Fibroblast of skin of back (primary cell): ENCODE results near the gene MINK1. TPM values are rescaled to one million over a fixed set of nuclear protein-coding genes. Genes with fewer than 3 reads are reported as not detected.

Experiments
- DNase-seq: peaks from one replicate; pipeline ENCODE4 v3.0.0-alpha.2; 2013
- polyA plus RNA-seq, 2 experiments: library from polyadenylated mRNA; unstranded; fragments of 120-200 nt; gene quantifications; one replicate each; pipeline ENCODE4 v1.2.1, GENCODE V29; 2013; ENCODE audit not compliant: insufficient read length in 2 of 2

The MINK1 gene
- polyA plus RNA-seq (2013, experiment 1 of 2; ENCODE audit: insufficient read length) = 49.4 TPM
- polyA plus RNA-seq (2013, experiment 2 of 2; ENCODE audit: insufficient read length) = 59.9 TPM

DNA sequence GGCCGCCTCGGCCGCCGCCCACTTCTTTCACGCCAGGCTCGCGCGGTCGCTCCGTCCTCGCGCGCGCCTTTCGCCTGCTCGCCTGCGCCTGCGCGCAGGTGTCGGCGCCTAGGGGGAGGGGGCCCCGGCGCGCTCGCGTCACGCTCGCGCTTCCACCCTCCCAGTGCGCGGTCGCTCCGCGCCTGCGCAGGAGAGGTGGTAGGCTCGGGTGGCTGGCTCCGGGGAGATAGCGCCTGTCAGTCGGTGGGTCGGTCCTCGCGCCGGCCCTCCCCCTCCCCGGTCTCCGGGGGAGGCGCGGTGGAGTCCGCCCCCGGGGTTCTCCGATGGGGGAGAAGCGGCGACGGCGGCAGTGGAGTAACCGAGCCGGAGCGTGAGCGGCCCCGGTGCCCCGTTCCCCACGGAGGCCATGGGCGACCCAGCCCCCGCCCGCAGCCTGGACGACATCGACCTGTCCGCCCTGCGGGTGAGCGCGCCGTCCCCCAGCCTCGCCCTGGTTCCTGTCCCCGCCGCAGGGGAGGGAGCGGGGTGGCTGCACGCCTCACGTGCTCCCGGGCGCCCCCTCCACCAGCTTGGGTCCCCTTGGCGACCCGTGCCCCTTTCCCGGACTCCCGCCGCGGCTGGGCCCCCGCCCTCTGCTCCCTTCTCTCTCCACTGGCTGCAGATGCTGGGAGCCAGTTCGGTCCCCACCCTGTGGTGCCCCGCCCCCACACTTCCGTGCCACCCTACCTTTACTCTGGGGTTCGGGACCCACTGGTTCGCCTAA lies at the start of gene MINK1:
Gene MINK1 (plus strand): TSS at position 163 of the 763 bp plus-strand sequence. CDS start 244 bp downstream, at position 407.
- peak; percentile 92 for DNase-seq

DNA sequence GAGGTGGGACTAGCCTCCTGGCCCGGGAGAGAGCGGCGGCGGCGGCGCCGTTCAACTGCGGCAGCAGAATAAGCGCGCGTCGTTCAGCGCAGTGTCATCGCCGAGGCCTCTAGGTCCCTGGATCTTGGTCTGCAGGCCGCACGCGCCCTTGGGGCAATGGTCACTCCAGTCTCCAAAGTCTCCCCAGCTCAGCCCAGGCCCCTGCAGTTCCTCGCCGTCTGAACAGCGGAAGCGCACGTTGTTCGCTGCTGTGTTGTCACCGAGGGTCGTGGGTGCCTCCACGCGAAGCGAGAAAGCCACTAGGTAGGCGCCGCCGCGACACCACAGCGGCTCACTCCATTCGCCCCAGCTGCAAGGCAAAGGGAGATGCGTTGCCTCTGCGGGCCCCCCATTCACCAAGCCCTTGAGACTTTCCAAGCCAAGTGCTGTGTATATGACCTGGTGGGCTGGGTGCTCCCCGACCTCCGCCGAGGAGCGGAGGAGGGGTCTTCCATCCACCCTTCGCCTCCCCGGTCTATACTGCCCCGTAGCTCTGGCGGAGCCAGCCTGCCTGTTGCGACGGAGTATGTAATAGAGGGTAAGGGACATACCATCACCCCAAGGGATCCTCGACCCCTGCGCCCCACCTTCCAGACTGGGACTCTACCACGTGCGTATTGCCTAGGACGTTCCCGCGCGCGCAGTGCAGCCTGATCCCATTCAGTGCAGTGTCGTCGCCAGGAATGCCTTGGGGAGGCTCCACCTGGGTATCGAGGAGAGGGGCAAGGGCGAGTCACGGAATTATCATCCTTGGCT lies 47.6 kb upstream of the MINK1 start:
- no peak for DNase-seq

DNA sequence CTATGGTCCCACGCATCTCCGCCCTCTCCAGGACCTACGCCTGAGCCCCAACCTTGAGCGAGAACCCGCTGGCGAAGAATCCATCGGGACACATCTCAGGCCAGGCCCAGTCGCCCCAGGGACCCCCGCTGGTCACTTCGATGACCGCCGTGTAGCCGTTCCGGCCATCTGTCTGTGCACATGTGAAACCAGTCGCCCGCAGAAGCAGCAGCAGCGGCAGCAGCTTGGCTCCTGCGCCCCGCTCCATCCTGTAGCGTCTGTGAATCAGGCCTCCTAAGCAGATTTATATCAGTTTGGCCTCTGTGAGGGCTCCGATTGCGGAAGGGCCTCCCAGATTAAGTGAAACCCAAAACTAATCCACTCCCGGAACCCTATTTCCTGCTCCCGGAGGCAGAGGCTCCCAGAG lies 47.0 kb upstream of the MINK1 start, which contains the start of gene VMO1:
Gene VMO1 (minus strand): TSS at position 259 of the 406 bp plus-strand sequence. CDS start 12 bp downstream, at position 247.
- no peak for DNase-seq

DNA sequence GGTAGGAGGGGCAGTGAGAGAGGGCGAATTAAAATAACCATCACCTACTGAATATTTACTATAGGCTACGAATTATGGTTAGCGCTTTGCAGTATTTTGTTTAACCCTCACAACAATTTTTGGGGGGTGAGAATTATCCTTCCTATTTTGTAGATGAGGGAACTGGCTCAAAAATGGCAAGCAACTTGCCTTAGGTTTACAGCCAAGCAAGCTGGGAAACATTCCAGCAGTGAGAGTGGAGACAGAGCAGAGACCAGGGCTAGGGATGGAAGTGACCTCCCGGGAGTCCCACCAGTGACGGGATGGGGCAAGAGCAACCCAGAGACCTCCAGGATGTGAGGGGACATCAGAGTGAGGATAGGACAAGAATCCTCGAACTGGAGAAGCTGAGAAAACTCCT lies 46.6 kb upstream of the MINK1 start:
- DNase-seq = no peak

DNA sequence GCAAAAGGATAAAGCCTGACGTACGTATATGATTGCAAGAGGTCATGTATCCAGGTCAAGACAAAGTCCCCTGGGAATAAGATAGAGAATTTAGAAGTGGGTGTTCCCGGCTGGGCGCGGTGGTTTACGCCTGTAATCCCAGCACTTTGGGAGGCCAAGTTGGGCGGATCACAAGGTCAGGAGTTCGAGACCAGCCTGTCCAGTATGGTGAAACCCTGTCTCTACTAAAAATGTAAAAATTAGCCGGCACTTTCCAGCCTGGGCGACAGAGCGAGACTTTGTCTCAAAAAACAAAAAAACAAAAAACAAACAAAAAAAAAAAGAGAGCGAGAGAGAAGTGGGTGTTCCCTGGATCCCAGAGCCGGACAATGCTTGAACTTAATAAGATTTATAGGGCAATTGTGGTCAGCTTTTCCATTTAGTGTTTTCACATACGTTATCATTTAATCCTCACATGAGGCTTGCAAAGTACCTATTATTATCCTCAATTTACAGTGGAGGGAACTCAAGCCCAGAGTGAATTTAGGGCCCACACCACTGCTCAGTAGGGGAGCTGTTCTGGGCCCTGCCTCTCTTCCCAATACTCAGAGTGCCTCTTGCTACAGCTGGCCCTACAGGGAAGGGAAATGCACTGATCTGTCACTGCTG lies 44.9 kb upstream of the MINK1 start:
- DNase-seq = no peak

DNA sequence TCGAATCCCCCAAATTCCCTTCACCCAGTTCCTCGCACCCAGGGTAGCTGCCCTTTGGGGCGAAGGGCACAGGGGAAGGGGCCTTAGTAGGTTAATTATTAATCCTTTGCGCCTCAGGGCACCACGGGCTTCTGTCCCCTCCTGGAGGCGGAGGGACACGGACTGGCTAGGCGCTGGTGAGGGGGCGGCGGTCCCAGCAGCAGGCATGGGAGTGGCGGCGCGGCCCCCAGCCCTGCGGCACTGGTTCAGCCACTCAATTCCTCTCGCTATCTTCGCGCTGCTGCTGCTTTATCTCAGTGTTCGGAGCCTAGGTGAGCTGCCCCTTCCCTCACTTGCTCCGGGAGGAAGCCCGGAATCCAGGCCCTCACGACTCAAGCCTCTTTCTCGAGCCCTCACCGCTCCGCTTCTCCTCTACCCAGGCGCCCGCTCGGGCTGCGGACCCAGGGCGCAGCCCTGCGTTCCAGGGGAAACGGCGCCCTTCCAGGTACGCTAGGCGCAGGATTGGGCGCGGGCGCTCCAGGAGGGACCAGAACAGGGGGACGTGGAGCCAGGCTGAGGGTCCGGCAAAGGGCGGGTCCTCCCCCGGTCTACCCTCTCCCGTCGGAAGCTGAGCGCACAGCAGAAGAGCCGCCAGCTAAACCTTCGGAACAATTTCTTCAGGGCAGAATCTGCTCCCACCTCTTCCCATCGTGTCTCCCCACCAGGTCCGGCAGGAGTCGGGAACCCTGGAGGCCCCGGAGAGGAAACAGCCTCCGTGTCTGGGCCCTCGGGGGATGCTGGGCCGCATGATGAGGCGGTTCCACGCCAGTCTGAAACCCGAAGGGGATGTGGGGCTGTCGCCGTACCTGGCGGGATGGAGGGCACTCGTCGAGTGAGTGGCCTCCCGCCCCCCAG lies 44.1 kb upstream of the MINK1 start, which contains the start of gene GLTPD2:
Gene GLTPD2 (plus strand): TSS at position 158 of the 894 bp plus-strand sequence. CDS start 48 bp downstream, at position 206.
- DNase-seq = no peak

DNA sequence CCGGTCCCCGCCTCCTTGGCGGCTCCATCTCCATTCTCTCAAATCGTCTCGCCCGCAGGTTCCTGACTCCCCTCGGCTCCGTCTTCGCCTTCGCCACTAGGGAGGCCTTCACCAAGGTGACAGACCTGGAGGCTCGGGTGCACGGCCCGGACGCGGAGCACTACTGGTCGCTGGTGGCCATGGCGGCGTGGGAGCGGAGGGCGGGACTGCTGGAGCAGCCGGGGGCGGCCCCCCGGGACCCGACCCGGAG lies 43.5 kb upstream of the MINK1 start:
- DNase-seq = no peak

DNA sequence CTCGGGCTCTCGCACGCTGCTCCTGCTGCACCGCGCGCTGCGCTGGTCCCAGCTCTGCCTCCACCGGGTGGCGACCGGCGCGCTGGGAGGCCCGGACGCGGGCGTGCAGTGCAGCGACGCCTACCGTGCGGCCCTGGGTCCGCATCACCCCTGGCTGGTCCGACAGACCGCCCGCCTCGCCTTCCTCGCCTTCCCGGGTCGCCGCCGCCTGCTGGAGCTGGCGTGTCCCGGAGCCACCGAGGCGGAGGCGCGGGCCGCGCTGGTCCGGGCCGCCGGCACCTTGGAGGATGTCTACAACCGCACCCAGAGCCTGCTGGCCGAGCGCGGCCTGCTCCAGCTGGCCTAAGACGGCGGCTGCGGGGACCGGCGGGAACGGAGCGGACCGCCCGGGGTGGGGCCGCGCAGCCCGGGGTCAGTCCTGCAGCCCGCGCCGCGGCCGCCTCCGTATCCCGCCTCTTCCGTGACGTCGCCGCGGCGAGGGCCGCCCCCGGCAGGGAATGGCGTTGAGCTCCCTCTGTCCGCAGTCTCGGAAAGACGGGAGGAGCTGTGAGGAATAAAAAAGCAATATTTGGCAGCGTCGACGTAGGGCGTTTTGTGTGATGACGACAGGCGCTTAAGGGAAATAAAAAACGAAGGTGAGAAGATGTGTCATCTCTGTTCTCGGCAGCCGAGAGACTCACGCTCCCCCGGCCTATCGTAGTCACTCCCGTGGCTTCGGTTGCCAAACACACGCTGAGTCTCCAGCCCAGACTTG lies 43.0 kb upstream of the MINK1 start:
- peak; percentile 88 for DNase-seq

DNA sequence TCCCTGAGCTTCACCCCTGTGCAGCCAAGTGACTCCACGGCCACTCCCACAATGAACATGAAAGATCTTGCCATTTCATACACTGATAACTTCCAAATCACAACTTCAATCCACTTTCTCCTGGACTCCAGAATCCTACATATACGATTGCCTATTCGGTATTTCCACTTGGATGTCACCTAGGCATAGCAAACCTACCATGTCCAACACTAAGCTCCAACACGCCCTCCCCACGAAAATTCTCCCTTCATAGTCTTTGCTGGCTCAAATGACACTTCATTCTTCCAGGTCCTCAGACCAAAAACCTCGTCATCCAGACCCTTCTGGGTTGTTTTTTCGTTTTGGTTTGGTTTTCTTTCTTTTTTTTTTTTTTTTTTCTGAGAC lies 42.4 kb upstream of the MINK1 start:
- DNase-seq = no peak

DNA sequence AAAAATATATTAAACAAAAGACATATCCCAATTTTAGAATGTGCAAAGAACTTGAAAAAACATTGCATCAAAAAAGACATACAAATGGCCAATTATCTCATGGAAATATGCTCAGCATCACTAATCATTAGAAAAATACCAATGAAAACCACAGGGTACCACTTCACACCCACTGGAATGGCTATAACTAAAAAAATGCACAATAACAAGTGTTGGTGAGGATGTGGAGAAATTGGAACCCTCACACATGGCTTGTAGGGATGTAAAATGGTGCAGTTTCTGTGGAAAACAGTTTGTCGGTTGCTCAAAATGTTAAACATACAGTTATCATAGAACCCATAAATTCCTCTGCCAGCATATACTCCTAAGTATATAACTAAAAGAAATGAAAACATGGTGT lies 38.0 kb upstream of the MINK1 start:
- no peak for DNase-seq

DNA sequence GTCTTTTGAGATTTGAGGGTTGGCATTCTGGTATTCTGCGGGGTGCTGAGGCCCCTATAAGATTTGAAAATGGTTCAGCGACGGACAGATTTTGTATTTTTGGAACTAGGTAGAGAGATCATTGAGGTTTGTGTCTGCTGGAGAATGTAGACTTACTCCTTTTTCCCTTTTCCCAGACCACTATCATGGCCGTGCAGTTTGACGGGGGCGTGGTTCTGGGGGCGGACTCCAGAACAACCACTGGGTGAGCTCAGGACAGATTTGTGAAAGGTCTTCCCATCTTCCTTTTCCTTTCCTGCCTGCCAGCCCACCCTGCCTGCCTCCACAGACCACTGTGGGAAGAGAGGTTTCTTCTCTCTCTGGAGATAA lies 36.6 kb upstream of the MINK1 start:
- DNase-seq = peak; percentile 51

DNA sequence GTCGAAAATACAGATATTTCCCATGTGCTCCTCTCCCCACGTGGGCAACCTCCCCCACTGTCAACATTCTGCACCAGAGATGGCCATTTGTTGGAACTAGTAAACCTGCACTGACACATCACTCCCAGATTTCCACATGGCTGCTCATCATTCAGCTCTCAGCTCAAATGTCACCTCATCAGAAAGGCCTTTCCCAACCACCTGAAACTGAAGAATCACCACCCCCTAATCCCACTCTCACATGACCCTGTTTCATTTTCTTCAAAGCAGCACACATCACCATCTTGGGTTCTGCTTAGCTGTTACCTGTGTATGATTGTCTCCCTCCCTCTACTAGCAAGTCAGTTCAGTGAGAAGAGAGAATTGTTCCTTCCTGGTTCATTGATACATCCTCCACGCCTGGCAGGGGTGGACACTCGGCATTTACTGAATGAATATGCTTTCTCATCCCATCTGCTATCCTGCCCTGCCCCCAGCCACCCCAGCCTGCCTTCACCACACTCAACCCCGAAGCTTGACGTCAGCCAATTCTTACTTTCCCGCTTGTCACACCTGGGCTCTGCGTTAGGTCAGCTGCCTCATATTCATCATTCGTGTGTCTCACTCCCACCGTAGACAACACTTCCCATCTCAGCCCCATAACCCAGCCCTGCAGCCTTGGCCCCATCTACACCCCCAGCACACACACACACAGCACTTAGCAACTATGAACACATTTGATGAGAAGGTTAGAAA lies 32.5 kb upstream of the MINK1 start:
- no peak for DNase-seq

DNA sequence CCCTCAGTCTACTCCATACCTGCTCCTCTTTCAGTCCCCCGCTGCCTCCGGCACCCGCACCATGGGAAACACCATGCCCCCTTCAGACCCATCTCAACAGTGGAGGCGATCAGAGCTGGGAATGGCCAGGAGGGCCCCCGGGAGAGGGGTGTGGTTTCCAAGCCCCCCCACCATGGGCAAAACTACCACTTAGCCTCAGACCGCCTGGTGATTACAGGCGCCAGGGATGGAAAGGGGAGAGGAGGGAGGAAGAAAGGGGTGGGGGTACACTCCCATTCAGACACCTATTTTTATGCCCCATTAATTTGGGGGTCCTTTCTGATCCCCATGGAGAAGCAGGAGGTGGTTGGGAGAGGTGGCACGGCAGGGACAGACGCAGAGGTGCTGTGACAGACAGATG lies 30.9 kb upstream of the MINK1 start, which contains the start of gene C17orf114:
Gene C17orf114 (minus strand): TSS at position 101 of the 400 bp plus-strand sequence.
- DNase-seq = no peak

DNA sequence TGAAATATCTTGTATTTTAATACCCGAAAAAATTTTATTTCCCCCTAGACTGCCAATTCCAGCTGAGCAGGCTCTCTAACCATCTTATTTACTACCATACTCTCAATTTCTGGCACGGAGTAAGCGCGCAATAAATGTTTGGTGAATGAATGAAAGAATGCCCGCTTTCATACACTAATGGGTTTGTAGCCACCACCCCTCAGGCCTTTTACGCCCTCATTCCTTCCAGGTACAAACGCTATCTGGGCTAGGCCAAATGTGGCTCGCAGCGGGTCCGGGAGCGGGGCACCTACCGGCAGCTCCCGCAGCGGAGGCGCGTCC lies 26.7 kb upstream of the MINK1 start:
- DNase-seq = no peak

DNA sequence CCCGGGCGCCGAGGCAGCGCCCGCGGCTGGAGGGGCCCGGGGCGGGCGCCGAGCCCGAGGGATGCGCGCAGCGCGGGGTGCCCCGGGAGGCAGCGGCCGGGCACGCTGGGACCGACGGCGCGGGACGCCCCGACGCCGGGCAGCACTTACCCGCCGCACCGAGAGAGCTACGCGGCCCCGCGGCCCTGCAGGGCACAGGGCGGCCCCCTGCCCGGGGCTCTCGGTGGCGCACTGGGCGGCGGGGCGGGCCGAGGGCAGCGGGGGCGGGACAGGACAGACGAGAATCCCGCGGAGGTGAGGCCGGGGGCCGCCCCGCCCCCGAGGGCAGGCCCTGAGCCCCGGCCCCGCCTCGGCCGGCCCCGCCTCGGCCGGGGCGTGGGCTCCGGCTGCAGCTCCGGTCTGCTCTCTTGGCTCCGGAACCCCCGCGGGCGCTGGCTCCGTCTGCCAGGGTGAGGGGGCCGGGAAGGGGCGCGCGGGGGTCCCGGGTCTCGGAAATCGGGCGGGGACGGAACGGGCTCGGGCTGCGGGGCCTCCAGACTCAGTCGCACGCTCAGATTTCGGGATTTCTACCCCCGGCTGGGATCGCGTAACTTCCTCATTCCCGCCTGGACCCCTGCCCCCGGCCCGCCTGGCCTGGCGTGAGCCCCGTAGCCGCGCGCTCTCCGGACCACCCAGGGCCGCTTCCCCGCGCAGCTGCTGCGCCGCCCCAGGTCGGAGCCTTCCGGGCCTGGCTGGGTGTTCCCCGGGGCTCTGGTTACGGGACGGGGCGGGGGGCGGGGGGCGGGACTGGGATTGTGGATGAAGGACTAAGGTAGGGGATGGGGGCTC lies 26.1 kb upstream of the MINK1 start, which contains the start of gene PLD2:
Gene PLD2 (plus strand): TSS at position 376 of the 828 bp plus-strand sequence. CDS start 621 bp downstream, outside the sequence.
- DNase-seq = peak; percentile 86

DNA sequence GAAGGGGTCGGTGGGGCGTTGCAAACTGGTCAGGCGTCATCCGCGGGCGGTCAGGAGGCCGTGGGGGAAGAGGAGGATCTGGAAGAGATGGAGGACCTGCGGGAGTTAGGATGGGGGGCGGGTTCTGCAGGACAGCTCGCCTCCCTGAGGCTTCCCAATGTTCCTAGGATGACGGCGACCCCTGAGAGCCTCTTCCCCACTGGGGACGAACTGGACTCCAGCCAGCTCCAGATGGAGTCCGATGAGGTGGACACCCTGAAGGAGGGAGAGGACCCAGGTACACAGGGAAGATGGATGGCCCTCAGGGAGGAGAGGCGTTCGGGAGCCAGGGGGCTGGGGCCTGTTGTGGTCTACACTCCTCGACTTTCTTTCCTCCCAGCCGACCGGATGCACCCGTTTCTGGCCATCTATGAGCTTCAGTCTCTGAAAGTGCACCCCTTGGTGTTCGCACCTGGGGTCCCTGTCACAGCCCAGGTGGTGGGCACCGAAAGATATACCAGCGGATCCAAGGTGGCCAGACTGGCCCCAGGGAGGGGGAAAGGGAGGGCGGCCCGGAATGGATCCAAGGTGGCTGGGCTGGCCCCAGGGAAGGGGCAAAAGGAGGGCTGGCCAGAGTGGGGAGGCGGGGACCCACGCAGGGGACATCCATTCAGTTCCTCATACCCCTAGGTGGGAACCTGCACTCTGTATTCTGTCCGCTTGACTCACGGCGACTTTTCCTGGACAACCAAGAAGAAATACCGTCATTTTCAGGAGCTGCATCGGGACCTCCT lies 25.3 kb upstream of the MINK1 start:
- DNase-seq = no peak

DNA sequence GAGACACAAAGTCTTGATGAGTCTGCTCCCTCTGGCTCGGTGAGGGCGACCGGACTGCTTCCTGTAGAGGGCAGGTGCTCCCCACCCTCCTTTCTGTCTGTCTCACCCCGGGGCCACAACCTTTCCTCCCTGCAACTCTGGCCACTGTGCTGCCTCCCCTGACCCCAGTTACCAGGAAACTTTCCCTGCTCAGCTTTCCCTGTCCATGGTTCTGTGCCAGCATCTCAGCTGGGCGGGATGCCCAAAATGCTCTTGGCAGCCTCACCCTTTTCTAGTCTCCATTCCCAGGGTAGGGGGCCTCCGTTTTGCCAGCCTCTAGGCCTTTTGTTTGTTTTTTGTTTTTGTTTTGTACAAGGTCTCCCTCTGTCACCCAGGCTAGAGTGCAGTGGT lies 24.8 kb upstream of the MINK1 start:
- no peak for DNase-seq

DNA sequence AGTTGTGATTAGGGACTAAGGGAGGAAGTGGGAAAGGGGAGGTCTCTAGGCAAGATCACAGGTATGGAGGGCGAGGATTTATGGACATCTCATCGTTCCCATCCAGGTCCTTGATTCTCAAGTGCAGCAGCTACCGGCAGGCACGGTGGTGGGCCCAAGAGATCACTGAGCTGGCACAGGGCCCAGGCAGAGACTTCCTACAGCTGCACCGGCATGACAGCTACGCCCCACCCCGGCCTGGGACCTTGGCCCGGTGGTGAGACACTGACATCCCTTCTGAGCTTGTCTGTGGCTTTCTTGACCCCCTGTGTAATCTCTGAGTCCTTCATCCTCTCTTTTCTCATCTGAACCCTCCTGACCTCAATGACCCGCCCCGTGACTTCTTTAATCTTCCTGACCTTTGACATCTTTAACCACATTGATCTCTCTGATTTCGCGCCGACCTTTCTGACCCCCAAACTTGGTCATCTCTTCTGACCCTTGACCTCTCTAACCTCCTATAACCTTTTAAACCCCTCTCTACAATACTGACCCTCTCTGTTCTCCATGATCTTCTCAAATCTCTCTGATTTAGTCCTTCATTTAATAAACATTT lies 22.3 kb upstream of the MINK1 start:
- no peak for DNase-seq

DNA sequence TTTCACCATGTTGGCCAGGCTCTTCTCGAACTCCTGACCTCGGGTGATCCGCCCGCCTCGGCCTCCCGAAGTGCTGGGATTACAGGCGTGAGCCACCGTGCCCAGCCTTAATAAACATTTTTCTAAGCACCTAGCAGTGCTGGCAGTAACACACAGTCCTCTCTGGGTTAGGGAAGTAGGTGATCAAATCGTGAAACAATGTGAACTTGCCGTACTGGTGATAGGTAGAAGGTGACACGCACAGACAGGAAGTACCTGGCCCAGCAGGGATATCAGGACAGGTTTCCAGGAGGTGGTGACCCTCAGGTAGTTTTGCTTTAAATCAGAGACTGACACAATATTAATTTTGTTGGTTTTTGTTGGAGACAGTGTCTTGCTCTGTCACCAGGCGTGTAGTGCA lies 21.7 kb upstream of the MINK1 start:
- no peak for DNase-seq
